ENCODE results near the gene KRT82. TPM values are rescaled to one million over a fixed set of nuclear protein-coding genes. Genes with fewer than 3 reads are reported as not detected.
"Not testable (repeated sequence)": the region's sequence is repeated elsewhere in the genome, so short reads cannot be mapped to it uniquely, and the experiment has no call there.

KRT82 gene
- not detected for total RNA-seq

GRCh38 chr12:52405922-52406385 is at the start of gene KRT82:
TSS of gene KRT82 (minus strand) at chr12:52406335. CDS start at chr12:52406277, 58 bp downstream.
- DNase-seq: no peak

GRCh38 chr12:52455821-52456220 is 49.7 kb upstream of the KRT82 start:
- no peak for DNase-seq

- DNase-seq: no peak
Measured at GRCh38 chr12:52454411-52455201, 48.5 kb upstream of the KRT82 start.

- DNase-seq: no peak
Measured at GRCh38 chr12:52452101-52452500, 46.0 kb upstream of the KRT82 start, which contains the start of gene KRT6B. TSS of gene KRT6B (minus strand) at chr12:52452146. CDS start at chr12:52452078, 68 bp downstream.

GRCh38 chr12:52448228-52448627 is 42.1 kb upstream of the KRT82 start:
- no peak for DNase-seq

- DNase-seq: not testable (repeated sequence)
Measured at GRCh38 chr12:52447196-52447595, 41.1 kb upstream of the KRT82 start.

GRCh38 chr12:52446367-52447045 is 40.4 kb upstream of the KRT82 start:
- no peak for DNase-seq

- DNase-seq: no peak
Measured at GRCh38 chr12:52445876-52446275, 39.7 kb upstream of the KRT82 start.

- no peak for DNase-seq
Measured at GRCh38 chr12:52444647-52445595, 38.8 kb upstream of the KRT82 start.

GRCh38 chr12:52443966-52444365 is 37.8 kb upstream of the KRT82 start:
- no peak for DNase-seq

- DNase-seq: peak; percentile 25
Measured at GRCh38 chr12:52442600-52443061, 36.5 kb upstream of the KRT82 start.

- no peak for DNase-seq
Measured at GRCh38 chr12:52441320-52441911, 35.3 kb upstream of the KRT82 start.

GRCh38 chr12:52440821-52441319 is 34.7 kb upstream of the KRT82 start:
- peak; percentile 35 for DNase-seq

GRCh38 chr12:52439845-52440244 is 33.7 kb upstream of the KRT82 start:
- DNase-seq: no peak

GRCh38 chr12:52439420-52439819 is 33.3 kb upstream of the KRT82 start:
- no peak for DNase-seq

GRCh38 chr12:52438305-52439301 is 32.5 kb upstream of the KRT82 start:
- no peak for DNase-seq

GRCh38 chr12:52437508-52437907 is 31.4 kb upstream of the KRT82 start:
- DNase-seq: no peak

- DNase-seq: no peak
Measured at GRCh38 chr12:52436828-52437474, 30.8 kb upstream of the KRT82 start.

- peak; percentile 27 for DNase-seq
Measured at GRCh38 chr12:52436000-52436827, 30.1 kb upstream of the KRT82 start.

All from tongue (tissue), 2 donors.